HepG2 (cell line): Measurements from ENCODE around the gene IRAK2. TPM values are rescaled to one million over a fixed set of nuclear protein-coding genes. Genes with fewer than 3 reads are reported as not detected.

ENCODE experiments used
- DMAP1 ChIP-seq: IDR thresholded peaks from 2 replicates; pipeline ENCODE4 v1.6.1; 2016
- EZH2 ChIP-seq: conservative IDR thresholded peaks from 2 replicates; pipeline ENCODE4 v1.6.1; 2012; ENCODE audit warnings: mild to moderate bottlenecking, low read depth, low read length, moderate library complexity
- HNF4A ChIP-seq: sonication (generic); formaldehyde crosslinking; IDR thresholded peaks from 2 replicates; pipeline ENCODE4 v1.4.0; 2020; ENCODE audit warnings: missing genetic modification reagents
- IRF2 ChIP-seq: IDR thresholded peaks from 2 replicates; pipeline ENCODE4 v1.6.1; 2018; ENCODE audit warnings: missing genetic modification reagents, missing compliant biosample characterization
- JARID2 ChIP-seq: sonication (generic); formaldehyde crosslinking; IDR thresholded peaks from 2 replicates; pipeline ENCODE4 v1.8.1; 2023; ENCODE audit warnings: missing genetic modification reagents, inconsistent platforms; ENCODE audit not compliant: insufficient replicate concordance
- KLF13 ChIP-seq: sonication (generic); formaldehyde crosslinking; IDR thresholded peaks from 2 replicates; pipeline ENCODE4 v1.4.0; 2020; ENCODE audit warnings: mild to moderate bottlenecking, missing genetic modification reagents
- MIER2 ChIP-seq: IDR thresholded peaks from 2 replicates; pipeline ENCODE4 v1.6.1; 2016; ENCODE audit warnings: missing biosample characterization, missing genetic modification reagents
- NFYC ChIP-seq: IDR thresholded peaks from 2 replicates; pipeline ENCODE4 v1.6.1; 2016; ENCODE audit warnings: missing genetic modification reagents, missing compliant biosample characterization
- NPAS2 ChIP-seq: sonication (generic); formaldehyde crosslinking; IDR thresholded peaks from 2 replicates; pipeline ENCODE4 v1.8.0; 2022; ENCODE audit warnings: mild to moderate bottlenecking, missing genetic modification reagents, borderline replicate concordance
- POLR2A ChIP-seq, 2 experiments: IDR thresholded peaks; 2 replicates each; pipeline ENCODE4 v1.6.1; 2011; ENCODE audit warnings: low read depth in 2 of 2, low read length in 2 of 2, mild to moderate bottlenecking in 1 of 2, moderate library complexity in 1 of 2; ENCODE audit not compliant: insufficient read depth in 1 of 2
- SIN3A ChIP-seq: IDR thresholded peaks from 2 replicates; pipeline ENCODE4 v1.6.1; 2011; ENCODE audit warnings: low read depth, mild to moderate bottlenecking, control low read depth, low read length, borderline replicate concordance
- SOX13 ChIP-seq, 3 experiments: fragments of 450-650 bp in 1 of 3; sonication (generic) in 1 of 3; formaldehyde crosslinking in 1 of 3; IDR thresholded peaks in 2 of 3; conservative IDR thresholded peaks in 1 of 3; 2 replicates each; pipeline versions ENCODE4 v1.5.0 to v1.6.1; 2016 to 2020; ENCODE audit warnings: antibody characterized with exemption in 1 of 3, mild to moderate bottlenecking in 1 of 3, missing compliant biosample characterization in 1 of 3, missing genetic modification reagents in 1 of 3, moderate library complexity in 1 of 3
- THYN1 ChIP-seq: sonication (generic); formaldehyde crosslinking; IDR thresholded peaks from 2 replicates; pipeline ENCODE4 v1.8.1; 2023; ENCODE audit warnings: low read depth, mild to moderate bottlenecking, moderate library complexity, missing genetic modification reagents, borderline replicate concordance
- ZBTB42 ChIP-seq: sonication (generic); formaldehyde crosslinking; IDR thresholded peaks from 2 replicates; pipeline ENCODE4 v1.5.0; 2020; ENCODE audit warnings: mild to moderate bottlenecking, missing genetic modification reagents
- ZFAT ChIP-seq: sonication (generic); formaldehyde crosslinking; conservative IDR thresholded peaks from 2 replicates; pipeline ENCODE4 v1.8.1; 2023; ENCODE audit warnings: missing genetic modification reagents, inconsistent platforms
- ZNF24 ChIP-seq: fragments of 450-650 bp; IDR thresholded peaks from 2 replicates; pipeline ENCODE4 v1.6.1; 2017; ENCODE audit warnings: antibody characterized with exemption, mild to moderate bottlenecking
- ZNF264 ChIP-seq: sonication (generic); formaldehyde crosslinking; IDR thresholded peaks from 2 replicates; pipeline ENCODE4 v1.4.0; 2020; ENCODE audit warnings: missing genetic modification reagents
- ZNF883 ChIP-seq: sonication (generic); formaldehyde crosslinking; IDR thresholded peaks from 2 replicates; pipeline ENCODE4 v1.5.1; 2020; ENCODE audit warnings: mild to moderate bottlenecking, missing genetic modification reagents; ENCODE audit errors: not compliant biosample characterization
- polyA plus RNA-seq, 8 experiments: library from polyadenylated mRNA; depleted of rRNA in 3 of 8; stranded (reverse) in 7 of 8; unstranded in 1 of 8; fragments of >200 nt; fragmentation: Illumina TruSeq in 4 of 8; extraction: Trizol in 4 of 8; gene quantifications; 2 replicates each; pipeline versions ENCODE4 v1.2.1 to v1.2.3, GENCODE V29; 2011 to 2016; ENCODE audit warnings: low read depth in 4 of 8, missing spikeins in 1 of 8, mixed read lengths in 1 of 8; ENCODE audit not compliant: insufficient read depth in 1 of 8
- total RNA-seq, 5 experiments: library from RNA; depleted of rRNA; stranded (reverse); fragments of >200 nt; fragmentation: Illumina TruSeq; extraction: Trizol; gene quantifications; 2 replicates each; pipeline ENCODE4 v1.2.3, GENCODE V29; 2016; ENCODE audit warnings: low read depth in 1 of 5
- TF ChIP-seq, protein P1 (sequence below): sonication (generic); formaldehyde crosslinking; IDR thresholded peaks from 2 replicates; pipeline ENCODE4 v1.4.0; 2020; ENCODE audit warnings: missing genetic modification reagents, borderline replicate concordance
- TF ChIP-seq, protein P2 (sequence below): sonication (generic); formaldehyde crosslinking; IDR thresholded peaks from 2 replicates; pipeline ENCODE4 v1.4.0; 2020; ENCODE audit warnings: mild to moderate bottlenecking, missing genetic modification reagents
- TF ChIP-seq, protein P3 (sequence below): sonication (generic); formaldehyde crosslinking; IDR thresholded peaks from 2 replicates; pipeline ENCODE4 v1.5.0; 2020; ENCODE audit warnings: missing genetic modification reagents
- TF ChIP-seq, protein P4 (sequence below): sonication (generic); formaldehyde crosslinking; IDR thresholded peaks from 2 replicates; pipeline ENCODE4 v1.8.0; 2023; ENCODE audit warnings: mild to moderate bottlenecking, missing genetic modification reagents
- TF ChIP-seq, protein P5 (sequence below): sonication (generic); formaldehyde crosslinking; conservative IDR thresholded peaks from 2 replicates; pipeline ENCODE4 v1.8.0; 2022; ENCODE audit warnings: missing genetic modification reagents

Gene IRAK2
- total and polyA plus RNA-seq, 2 of the 13 experiments (the other 11 are each of a cell fraction or from before 2014, with no cell fraction given) = 13.1 to 23.3 TPM

DNA sequence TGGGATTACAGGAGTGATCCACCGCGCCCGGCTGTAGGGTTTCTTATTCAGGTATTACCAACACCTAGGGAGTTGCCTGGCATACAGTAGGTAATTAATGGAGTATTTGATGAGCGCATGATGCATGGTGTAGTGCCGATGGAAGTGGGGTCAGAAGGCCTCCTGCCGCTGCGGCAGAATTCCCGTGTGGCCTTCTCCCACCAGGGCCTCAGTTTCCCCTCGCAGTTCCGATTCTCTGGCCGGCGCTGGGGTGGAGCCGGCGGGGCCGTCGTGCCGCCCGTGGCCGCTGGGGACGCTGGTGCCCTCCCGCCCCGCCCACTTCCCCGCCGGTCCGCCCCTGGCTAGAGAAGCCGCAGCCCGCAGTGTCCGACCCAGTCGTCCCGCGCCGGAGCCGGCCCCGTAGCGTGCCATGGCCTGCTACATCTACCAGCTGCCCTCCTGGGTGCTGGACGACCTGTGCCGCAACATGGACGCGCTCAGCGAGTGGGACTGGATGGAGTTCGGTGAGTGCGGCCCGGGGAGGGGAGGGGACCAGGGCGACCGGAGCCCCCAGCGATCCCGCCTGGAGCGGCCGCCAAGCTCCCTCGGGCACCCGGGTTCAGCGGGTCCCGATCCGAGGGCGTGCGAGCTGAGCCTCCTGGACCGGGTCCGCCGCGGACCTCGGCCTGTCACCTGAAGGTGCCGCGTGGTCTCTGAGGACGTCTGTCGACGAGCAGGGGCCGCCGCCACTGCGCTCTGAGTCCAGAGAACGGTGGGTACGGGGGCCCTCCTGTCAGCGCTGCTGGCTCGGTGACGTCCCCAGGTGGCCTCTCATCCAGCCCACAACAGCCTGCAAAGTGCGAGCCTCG, at the start of gene IRAK2 (continued):
- TF ChIP-seq ZBTB42 (CRISPR knock-in tag) (0 out of 2 replicates have a peak, but pooled peaks have one; percentile 34), KLF13 (peak; percentile 42; the same call in 1 of the 2 replicates), SOX13 (IDR thresholded peaks at IDR 0.05) (no peak), SOX13 (CRISPR knock-in tag; conservative IDR thresholded peaks at IDR 0.05 in 1 of 2, IDR thresholded peaks at IDR 0.05 in 1 of 2) (peak in 1 of 2 experiments; percentile 11; a peak in 1 of 4 replicates), DMAP1 (CRISPR knock-in tag) (no peak; the same call in 1 of the 2 replicates), ZNF883 (CRISPR knock-in tag) (peak; percentile 48), JARID2 (CRISPR knock-in tag) (no peak), ZNF24 (no peak), IRF2 (CRISPR knock-in tag) (no peak; the same call in 1 of the 2 replicates), MIER2 (CRISPR knock-in tag) (no peak; the same call in 1 of the 2 replicates), THYN1 (CRISPR knock-in tag) (no peak), ZFAT (no peak), POLR2A (IDR thresholded peaks at IDR 0.05; ENCODE audit: insufficient read depth in 1 of 2, low read depth in 2 of 2, low read length in 2 of 2) (peak; percentile 78 to 91), NPAS2 (no peak), HNF4A (peak; percentile 41; the same call in 1 of the 2 replicates), SIN3A (no peak; the same call in 1 of the 2 replicates), NFYC (CRISPR knock-in tag) (no peak), ZNF264 (CRISPR knock-in tag) (0 out of 2 replicates have a peak, but pooled peaks have one; percentile 25), EZH2 (no peak)
- TF ChIP-seq, protein P1, sequence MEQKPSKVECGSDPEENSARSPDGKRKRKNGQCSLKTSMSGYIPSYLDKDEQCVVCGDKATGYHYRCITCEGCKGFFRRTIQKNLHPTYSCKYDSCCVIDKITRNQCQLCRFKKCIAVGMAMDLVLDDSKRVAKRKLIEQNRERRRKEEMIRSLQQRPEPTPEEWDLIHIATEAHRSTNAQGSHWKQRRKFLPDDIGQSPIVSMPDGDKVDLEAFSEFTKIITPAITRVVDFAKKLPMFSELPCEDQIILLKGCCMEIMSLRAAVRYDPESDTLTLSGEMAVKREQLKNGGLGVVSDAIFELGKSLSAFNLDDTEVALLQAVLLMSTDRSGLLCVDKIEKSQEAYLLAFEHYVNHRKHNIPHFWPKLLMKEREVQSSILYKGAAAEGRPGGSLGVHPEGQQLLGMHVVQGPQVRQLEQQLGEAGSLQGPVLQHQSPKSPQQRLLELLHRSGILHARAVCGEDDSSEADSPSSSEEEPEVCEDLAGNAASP = no peak
- TF ChIP-seq, protein P2, sequence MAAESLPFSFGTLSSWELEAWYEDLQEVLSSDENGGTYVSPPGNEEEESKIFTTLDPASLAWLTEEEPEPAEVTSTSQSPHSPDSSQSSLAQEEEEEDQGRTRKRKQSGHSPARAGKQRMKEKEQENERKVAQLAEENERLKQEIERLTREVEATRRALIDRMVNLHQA (CRISPR knock-in tag) = no peak
- TF ChIP-seq, protein P3, sequence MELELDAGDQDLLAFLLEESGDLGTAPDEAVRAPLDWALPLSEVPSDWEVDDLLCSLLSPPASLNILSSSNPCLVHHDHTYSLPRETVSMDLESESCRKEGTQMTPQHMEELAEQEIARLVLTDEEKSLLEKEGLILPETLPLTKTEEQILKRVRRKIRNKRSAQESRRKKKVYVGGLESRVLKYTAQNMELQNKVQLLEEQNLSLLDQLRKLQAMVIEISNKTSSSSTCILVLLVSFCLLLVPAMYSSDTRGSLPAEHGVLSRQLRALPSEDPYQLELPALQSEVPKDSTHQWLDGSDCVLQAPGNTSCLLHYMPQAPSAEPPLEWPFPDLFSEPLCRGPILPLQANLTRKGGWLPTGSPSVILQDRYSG = peak; percentile 43; the same call in 1 of the 2 replicates
- TF ChIP-seq, protein P4, sequence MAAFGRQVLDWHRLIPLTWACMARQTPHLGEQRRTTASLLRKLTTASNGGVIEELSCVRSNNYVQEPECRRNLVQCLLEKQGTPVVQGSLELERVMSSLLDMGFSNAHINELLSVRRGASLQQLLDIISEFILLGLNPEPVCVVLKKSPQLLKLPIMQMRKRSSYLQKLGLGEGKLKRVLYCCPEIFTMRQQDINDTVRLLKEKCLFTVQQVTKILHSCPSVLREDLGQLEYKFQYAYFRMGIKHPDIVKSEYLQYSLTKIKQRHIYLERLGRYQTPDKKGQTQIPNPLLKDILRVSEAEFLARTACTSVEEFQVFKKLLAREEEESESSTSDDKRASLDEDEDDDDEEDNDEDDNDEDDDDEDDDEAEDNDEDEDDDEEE (CRISPR knock-in tag) = peak; percentile 45; the same call in 1 of the 2 replicates
- TF ChIP-seq, protein P5, sequence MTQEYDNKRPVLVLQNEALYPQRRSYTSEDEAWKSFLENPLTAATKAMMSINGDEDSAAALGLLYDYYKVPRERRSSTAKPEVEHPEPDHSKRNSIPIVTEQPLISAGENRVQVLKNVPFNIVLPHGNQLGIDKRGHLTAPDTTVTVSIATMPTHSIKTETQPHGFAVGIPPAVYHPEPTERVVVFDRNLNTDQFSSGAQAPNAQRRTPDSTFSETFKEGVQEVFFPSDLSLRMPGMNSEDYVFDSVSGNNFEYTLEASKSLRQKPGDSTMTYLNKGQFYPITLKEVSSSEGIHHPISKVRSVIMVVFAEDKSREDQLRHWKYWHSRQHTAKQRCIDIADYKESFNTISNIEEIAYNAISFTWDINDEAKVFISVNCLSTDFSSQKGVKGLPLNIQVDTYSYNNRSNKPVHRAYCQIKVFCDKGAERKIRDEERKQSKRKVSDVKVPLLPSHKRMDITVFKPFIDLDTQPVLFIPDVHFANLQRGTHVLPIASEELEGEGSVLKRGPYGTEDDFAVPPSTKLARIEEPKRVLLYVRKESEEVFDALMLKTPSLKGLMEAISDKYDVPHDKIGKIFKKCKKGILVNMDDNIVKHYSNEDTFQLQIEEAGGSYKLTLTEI (CRISPR knock-in tag) = no peak
